Muscle of leg (tissue), 11 donors: ENCODE measurements around the gene PRDM16. TPM values are rescaled to one million over a fixed set of nuclear protein-coding genes. Genes with fewer than 3 reads are reported as not detected.

Source experiments
- DNase-seq: peaks from one replicate; pipeline ENCODE4 v3.0.0; 2013
- H3K27ac ChIP-seq: one replicate; pipeline ENCODE4 v1.5.1; 2013; ENCODE audit warnings: mild to moderate bottlenecking, low read length, control low read depth
- H3K27me3 ChIP-seq: one replicate; pipeline ENCODE4 v1.6.1; 2013; ENCODE audit warnings: low read length; ENCODE audit not compliant: control insufficient read depth, insufficient read depth
- H3K36me3 ChIP-seq: one replicate; pipeline ENCODE4 v1.6.1; 2013; ENCODE audit warnings: low read length; ENCODE audit not compliant: control insufficient read depth, insufficient read depth
- H3K4me1 ChIP-seq: one replicate; pipeline ENCODE4 v1.6.1; 2013; ENCODE audit warnings: low read length; ENCODE audit not compliant: control insufficient read depth, insufficient read depth
- H3K4me3 ChIP-seq: one replicate; pipeline ENCODE4 v1.5.1; 2013; ENCODE audit warnings: low read length, control low read depth
- H3K9me3 ChIP-seq: replicated peaks from 2 replicates; pipeline ENCODE4 v1.6.1; 2013; ENCODE audit warnings: low read depth, low read length; ENCODE audit not compliant: control insufficient read depth
- WGBS: methylation state at CpG from one replicate; pipeline ENCODE4 v1.1.5; 2013; ENCODE audit warnings: missing lambda C conversion rate; ENCODE audit not compliant: insufficient coverage; 5-methylcytosine and 5-hydroxymethylcytosine counted together
- polyA plus RNA-seq, 8 donors: library from polyadenylated mRNA; unstranded; fragments of 120-200 nt; gene quantifications; one replicate each; pipeline versions ENCODE4 v1.2.1 to v1.2.3, GENCODE V29; 2013; ENCODE audit warnings: inconsistent platforms in 1 of 8, low replicate concordance in 1 of 8; ENCODE audit not compliant: insufficient read length in 8 of 8, insufficient read depth in 1 of 8
- total RNA-seq: library from RNA; stranded (reverse); fragments of 120-200 nt; gene quantifications from one replicate; pipeline ENCODE4 v1.2.4, GENCODE V29; 2013

PRDM16 gene
- total and polyA plus RNA-seq, 9 donors = 0.43 to 1.9 (median 0.95) TPM

DNA sequence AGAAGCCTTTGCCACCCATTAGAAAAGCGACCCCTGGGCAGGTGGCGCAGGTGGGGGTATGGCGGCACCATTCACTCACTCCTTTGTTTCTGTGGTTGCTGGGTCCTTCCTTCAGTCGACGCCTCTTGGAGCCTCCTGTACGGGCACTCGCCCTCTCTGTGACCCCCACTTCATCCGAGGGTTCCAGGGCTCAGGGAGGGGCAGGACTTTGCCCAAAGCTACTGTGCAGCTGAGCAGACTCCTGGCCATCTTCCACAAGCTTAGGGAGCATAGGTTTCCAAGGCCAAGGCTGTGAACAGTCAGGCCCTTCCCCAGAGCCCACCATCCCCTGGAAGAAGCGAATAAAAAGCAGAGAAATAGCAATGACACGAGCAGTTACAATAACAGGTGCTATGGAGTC is 194.8 kb downstream of the PRDM16 start:
- Histone ChIP-seq H3K36me3 (no peaks in the 10 kb centered on the region), H3K27ac (no peak overlapping the region), H3K4me3 (no peak overlapping the region), H3K4me1 (peaks cover 4% of the 10 kb centered on the region), H3K9me3 (no peaks in the 10 kb centered on the region), H3K27me3 (peaks cover 31% of the 10 kb centered on the region)
- 78% methylated on average over 7 of the region's 10 CpGs for WGBS
- DNase-seq = no peak

DNA sequence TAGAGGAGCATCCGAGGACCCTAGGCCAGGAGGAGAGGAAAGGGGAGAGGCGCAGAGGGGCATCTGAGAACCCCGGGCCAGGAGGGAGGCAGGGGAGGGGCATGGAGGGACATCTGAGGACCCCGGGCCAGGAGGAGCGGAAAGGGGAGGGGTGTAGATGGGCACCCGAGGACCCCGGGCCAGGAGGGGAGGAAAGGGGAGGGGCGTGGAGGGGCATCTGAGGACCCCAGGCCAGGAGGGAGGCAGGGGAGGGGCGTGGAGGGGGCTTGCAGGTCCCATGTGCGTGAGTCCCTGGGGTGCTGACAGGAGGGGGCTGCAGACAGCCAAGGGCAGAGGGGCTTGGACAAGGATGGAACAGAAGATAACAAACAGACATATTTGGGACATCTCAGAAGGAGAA is 195.5 kb downstream of the PRDM16 start:
- H3K27me3 ChIP-seq = peaks cover 34% of the 10 kb centered on the region
- no peak overlapping the region for H3K4me3 ChIP-seq
- H3K4me1 ChIP-seq = peaks cover 4% of the 10 kb centered on the region
- H3K36me3 ChIP-seq = no peaks in the 10 kb centered on the region
- no peak for DNase-seq
- no peaks in the 10 kb centered on the region for H3K9me3 ChIP-seq
- 71% methylated on average over 9 of the region's 10 CpGs for WGBS
- H3K27ac ChIP-seq = no peak overlapping the region

DNA sequence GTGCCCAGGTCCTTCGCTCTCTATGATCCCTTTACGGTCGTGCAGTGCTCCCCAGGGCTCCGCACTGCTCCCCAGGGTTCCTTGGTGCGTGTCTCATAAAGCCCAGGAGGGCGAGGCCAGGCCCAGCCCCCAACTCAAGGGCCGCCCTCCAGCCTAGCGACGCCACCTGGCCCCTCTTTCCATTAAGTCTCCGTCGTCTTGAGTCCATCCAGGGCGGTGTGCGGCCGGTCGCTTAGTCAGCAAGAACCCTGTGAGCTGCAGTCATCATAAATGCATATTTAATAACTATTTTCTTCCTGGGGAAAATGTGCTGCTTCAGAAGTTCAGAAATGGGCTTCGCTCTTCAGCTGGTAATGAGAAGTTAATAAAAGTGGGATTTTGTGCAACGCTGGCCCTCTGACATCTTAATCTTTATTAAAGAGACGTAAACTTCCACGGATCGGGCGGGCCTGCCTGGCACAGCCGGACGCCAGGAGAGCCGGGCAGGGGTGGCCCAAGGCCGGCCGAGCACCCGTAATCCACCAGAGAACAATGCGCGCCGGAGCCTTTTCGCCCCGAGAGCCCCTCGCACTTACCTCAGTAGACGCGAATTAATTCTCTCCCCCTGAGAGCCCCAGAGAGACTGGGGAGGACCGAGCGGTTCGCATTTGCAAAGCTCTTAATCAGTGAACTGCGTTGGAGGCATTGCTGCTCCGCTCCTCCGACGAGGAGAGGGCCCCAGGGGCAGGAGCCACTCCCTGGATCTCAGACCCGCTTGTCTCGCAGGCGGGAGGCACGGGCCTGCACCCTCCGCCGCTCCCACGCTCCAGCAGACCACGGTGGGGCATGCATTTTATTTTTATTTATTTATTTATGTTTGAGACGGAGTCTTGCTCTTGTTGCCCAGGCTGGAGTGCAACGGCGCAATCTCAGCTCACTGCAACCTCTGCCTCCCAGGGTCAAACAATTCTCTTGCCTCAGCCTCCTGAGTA is 197.1 kb downstream of the PRDM16 start:
- Histone ChIP-seq H3K4me3 (no peak overlapping the region), H3K9me3 (no peaks in the 10 kb centered on the region), H3K4me1 (peaks cover 4% of the 10 kb centered on the region), H3K27ac (no peak overlapping the region), H3K36me3 (no peaks in the 10 kb centered on the region), H3K27me3 (peaks cover 49% of the 10 kb centered on the region)
- DNase-seq = no peak
- 61% methylated on average over 34 of the region's 53 CpGs for WGBS

DNA sequence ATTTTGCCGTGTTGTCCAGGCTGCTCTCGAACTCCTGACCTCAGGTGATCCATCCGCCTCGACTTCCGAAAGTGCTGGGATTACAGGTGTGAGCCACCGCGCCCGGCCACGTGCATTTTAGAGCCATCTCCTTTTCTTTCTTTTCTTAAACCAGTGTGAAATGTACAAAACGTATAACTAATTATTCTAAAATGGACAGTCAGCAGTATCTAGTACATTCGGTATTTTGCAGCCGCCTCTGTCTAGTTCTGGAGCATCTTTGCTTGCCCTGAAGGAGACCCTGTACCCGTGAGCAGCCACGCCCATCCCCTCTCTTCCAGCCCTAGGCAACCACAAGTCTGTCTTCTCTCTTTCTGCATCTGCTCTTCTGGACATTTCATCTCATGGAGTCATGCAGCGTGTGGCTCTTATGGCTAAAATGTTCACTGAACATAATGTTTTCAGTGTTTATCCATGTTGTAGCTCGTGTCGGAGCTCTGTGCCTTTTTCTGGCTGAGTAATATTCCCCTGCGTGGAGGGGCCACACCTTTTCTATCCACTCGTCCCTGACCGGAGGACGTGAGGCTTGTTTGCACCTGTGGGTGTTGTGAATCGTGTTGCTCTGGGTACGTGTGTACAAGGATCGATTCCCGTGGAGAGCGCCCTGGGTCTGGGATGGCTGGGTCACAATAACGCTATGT is 198.0 kb downstream of the PRDM16 start:
- no peak for DNase-seq
- Histone ChIP-seq H3K9me3 (no peaks in the 10 kb centered on the region), H3K4me1 (peaks cover 1% of the 10 kb centered on the region), H3K27ac (no peak overlapping the region), H3K36me3 (no peaks in the 10 kb centered on the region), H3K4me3 (no peak overlapping the region), H3K27me3 (peaks cover 54% of the 10 kb centered on the region)
- WGBS = 87% methylated on average over 18 of the region's 27 CpGs

DNA sequence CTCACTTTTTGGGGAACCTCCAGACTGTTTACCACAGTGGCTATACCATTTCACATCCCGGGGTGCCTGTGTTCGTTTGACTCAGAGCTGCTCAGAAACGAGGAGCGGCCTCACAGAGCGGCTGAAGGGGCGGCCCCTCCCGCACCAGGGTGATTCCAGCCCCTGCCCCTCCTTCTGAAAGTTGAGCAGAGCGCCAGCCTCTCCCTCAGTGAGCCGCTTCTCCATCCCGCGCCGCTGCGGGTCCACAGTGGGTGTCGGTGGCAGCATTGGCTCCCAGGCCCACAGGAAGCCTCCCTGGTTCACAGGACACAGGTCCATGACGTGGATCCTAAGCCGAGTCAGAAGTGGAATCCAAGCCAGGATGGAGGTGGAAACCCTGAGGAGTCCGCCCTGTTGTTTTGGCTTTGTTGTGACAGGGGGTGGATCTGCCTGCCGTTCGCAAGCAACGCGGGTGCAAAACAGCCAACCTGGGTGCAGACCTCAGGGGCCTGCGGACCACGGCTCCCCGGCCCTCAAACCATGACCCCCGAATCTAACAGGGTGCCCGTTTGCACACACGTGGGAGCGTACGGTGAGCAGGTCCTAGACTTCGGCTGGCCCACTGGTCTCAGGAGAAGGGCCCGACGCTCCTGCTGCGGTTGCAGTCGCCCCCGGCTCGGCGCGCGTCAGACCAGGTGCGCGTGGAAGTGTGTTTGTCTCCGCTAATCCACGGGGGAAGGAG is 198.7 kb downstream of the PRDM16 start:
- WGBS = 77% methylated on average over 43 of the region's 43 CpGs
- DNase-seq = no peak
- no peak overlapping the region for H3K27ac ChIP-seq
- H3K9me3 ChIP-seq = no peaks in the 10 kb centered on the region
- no peaks in the 10 kb centered on the region for H3K4me1 ChIP-seq
- peaks cover 57% of the 10 kb centered on the region for H3K27me3 ChIP-seq
- no peak overlapping the region for H3K4me3 ChIP-seq
- no peaks in the 10 kb centered on the region for H3K36me3 ChIP-seq

DNA sequence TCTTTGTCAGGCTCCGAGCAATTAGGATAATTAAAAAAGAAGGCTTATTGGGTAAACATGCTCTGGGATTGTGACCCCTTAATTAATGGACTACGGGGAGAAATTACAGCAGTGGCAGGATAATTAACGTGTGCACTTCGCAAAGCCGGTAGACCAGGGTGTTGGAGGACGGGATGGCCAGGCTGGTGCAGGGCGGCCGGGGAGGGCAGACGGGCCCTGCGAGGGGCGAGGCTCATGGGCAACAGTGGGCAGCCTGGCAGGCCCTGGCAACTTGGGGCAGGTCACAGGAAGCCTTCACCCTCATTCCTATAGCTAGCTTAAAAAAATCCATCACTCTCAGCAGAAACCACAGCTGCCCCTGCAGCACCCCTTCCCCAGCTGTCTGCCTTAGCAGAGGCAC is 199.3 kb downstream of the PRDM16 start:
- Histone ChIP-seq H3K4me3 (no peak overlapping the region), H3K36me3 (no peaks in the 10 kb centered on the region), H3K4me1 (no peaks in the 10 kb centered on the region), H3K9me3 (no peaks in the 10 kb centered on the region), H3K27me3 (peaks cover 60% of the 10 kb centered on the region), H3K27ac (no peak overlapping the region)
- 73% methylated on average over 6 of the region's 11 CpGs for WGBS
- DNase-seq = no peak

DNA sequence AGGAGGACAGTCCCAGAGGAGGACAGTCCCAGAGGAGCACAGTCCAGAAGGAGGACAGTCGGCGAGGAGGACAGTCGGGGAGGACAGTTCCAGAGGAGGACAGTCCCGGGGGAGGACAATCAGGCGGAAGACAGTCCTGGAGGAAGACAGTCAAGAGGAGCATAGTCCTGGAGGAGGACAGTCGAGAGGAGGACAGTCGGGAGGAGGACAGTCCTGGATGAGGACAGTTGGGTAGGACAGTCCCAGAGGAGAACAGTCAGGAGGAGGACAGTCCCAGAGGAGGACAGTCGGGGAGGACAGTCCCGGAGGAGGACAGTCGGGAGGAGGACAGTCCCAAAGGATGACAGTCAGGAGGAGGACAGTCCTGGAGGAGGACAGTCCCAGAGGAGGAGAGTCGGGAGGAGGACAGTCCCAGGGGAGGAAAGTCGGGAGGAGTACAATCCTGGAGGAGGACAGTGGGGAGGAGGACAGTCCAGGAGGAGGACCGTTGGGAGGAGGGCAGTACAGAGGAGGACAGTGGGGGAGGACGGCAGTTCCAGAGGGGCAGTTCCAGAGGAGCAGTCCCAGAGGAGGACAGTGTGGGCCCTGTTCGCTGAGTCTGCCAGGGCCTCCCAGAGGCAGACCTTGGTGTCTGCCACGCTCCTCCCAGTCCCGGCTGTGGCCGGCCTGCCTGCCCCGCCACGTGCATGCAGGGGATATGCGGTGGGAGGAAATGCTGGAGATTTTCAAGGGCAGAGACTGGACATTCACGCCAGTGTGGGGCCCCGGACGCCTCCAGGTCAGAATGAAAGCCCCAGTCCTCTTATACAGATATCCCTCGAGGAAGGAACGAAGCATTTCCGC is 201.6 kb downstream of the PRDM16 start:
- Histone ChIP-seq H3K36me3 (no peaks in the 10 kb centered on the region), H3K9me3 (no peaks in the 10 kb centered on the region), H3K4me3 (no peak overlapping the region), H3K27me3 (peaks cover 49% of the 10 kb centered on the region), H3K4me1 (no peaks in the 10 kb centered on the region), H3K27ac (no peak overlapping the region)
- 68% methylated on average over 20 of the region's 27 CpGs for WGBS
- no peak for DNase-seq

DNA sequence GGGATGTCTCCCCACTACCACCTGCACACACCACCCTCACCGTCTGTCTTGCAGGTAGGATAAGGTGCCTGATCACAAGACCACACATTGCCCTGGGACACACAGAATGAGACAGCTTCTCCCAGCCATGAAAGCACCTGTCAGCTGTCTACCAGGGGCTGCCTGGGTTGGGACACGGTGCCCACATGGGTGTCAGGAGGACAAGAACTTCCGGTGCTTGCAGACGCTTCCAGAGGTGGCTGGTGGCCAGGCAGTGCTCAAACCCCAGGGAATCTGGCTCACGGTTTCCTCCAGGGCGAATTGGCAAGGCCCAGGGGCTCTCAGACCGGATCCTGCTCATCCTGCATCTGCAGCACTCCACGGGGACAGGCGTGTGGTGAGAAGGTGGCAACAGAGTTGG is 202.9 kb downstream of the PRDM16 start:
- Histone ChIP-seq H3K9me3 (no peaks in the 10 kb centered on the region), H3K4me1 (no peaks in the 10 kb centered on the region), H3K36me3 (no peaks in the 10 kb centered on the region), H3K4me3 (no peak overlapping the region), H3K27me3 (peaks cover 44% of the 10 kb centered on the region), H3K27ac (no peak overlapping the region)
- no peak for DNase-seq
- 73% methylated on average over 9 of the region's 9 CpGs for WGBS

DNA sequence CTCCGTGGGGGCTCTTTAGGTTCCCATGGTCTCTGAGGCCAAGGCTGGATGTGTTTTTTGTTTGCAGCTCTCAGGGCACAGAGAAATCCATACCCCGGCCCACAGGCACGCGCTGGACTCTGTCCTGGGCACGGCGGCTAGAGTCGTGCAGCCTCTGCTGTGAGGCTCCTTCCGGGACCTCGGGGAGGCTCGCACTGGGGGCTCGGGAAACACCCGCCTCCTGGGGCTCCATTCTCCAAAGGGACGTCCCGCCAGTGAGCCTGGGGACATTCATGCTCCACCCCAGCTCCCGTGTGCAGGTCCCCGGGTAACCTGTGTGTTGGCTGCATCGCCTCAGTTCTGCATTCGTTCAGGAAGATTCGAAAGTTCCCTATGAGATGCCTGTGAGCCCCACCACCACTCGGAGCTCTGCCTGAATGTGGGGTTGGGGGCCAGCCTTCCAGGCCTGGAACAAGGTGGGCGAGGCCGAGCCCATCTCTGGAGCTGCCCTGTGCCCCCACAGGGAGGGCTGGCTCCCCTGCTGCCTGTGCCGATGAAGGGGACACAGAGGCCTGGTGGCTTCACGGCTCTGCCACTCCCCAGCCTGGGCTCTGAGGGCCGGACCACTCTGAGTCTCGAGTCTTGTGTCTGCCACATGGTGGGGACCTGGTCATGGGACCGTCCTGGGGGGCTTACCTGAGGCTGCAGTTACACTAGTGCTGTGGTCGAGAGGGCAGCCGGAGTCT is 203.5 kb downstream of the PRDM16 start:
- 72% methylated on average over 29 of the region's 29 CpGs for WGBS
- Histone ChIP-seq H3K27ac (no peak overlapping the region), H3K27me3 (peaks cover 41% of the 10 kb centered on the region), H3K4me1 (no peaks in the 10 kb centered on the region), H3K36me3 (no peaks in the 10 kb centered on the region), H3K4me3 (no peak overlapping the region), H3K9me3 (no peaks in the 10 kb centered on the region)
- DNase-seq = no peak
